GM18909 (cell line): ENCODE results near the gene ZFHX3.

Experiments used
- ATAC-seq: cut with Tn5 transposase; IDR thresholded peaks from one replicate; pipeline ENCODE4 v1.9.1; 2021; ENCODE audit warnings: mild to moderate bottlenecking; ENCODE audit not compliant: unreplicated experiment, poor library complexity

The ZFHX3 gene

DNA sequence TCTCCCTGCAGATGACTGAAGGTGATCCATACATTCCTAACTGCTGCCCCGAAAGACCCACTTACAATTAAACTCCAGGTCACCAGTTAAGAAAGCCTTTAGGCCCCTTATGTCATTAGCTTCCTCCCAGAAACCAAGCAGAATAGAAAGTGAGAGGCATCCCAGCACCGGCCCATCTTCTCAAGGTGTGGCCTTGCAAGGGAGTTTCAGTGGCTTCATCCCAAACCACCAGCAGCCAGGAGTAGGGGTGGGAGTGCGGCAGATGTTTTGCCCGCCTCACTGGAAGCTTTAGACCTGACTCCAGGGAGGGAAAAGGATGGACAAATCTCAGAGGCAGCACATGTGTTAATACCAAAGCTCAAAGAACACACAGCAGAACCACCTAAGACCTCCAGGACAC, 5.1 kb downstream of the ZFHX3 start:
- no peak for ATAC-seq

DNA sequence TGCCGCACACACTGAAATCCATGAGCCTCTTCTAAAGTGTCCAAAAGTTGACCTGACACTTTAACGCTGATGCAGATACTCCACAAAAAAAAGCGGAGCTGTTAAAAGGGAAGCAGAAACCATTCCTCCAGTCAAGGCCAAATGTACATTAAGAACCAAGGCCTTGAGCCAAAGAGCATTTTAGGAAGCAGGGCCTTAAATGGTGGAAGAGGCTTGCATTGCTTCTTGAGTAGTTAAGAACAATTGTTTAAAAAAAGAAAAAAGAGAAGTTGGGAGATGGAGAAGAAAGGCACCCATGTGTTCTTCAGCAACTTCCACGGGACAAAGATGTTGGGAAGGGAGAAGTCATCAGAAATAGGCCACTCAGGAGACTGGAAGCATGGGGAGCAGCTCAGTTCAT, 6.3 kb downstream of the ZFHX3 start:
- no peak for ATAC-seq

DNA sequence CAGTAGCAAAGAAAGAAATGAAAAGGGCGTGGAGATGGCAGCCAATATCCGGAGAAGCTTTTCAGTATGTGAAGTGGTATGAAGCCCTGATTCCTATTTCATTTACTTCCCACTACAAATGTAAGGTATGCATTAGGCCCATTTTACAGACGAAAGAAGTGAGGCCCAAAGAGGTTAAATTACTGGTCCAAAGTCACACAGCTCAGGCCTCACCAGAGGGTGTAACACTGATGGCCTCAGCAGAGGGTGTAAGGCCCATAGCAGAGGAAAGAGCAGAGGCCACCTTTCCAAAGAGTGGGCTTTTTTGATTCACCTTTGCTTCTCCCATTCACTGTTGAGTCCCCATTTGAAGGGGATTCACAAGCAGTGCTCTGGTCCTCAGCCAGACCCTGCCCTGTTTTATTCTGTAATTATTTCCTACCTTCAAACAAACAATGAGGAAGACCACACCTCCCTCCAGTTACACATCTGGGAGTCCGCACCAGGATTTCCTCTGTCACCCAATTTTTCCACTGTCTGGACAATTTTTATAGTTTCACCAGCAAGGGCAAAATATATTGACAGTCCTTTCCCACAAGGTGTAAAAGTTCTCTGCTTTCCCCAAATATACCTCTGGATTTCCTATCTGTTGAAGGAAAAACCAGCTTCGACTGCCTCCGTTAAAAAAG, 7.1 kb downstream of the ZFHX3 start:
- ATAC-seq, result no peak

DNA sequence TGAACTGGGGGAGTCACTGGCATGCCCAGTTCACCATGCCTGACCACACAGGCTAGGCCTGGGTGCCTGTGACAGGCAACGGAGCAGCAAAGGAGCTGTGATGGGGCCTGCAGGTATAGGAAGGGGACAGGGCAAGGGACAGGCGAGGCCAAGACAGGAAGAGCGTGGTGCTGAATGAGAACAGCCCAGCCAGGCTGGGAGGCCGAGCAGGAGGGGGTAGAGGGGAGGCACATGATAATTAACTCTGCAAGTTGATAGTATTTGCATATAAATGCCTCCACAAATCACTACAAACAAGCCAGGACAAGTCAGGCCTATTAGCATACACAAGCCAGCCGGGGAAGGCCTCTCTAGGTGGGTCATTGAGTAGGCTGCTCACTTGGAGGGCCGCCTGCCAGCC, 7.8 kb downstream of the ZFHX3 start:
- no peak for ATAC-seq

DNA sequence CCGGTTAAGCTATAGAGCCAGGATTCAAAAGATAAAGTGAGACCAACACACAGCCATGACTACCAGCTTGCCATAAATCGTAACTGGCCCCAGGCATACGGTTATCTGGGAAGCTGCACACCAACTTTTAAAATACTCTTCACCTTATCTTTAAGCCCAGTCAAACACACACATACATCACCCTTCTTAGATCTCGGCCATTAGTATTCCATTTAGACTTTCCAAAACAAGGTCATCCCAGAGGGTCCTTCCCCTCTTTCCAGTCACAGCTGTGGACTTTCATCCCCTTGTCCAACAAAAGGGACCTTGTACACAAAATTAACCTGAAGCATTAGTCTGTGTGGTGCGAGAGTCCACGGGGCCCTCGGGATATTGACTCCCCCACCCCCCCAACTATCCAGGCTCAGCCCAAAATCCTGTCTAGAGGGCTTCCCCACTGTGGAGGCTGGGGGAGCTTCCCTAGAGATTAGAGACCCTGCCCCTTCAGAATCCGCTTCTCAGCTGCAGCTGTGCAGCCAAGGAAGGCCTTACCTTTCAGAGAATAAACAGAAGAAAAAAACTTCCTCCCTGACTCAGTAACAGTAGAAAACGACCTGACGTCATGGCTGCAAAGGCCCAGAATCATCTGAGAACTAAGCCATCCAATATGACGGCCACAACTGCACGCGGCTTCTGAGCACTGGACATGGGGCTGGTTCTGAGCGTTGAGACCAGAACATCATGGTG, 9.9 kb downstream of the ZFHX3 start:
- ATAC-seq, result no peak

DNA sequence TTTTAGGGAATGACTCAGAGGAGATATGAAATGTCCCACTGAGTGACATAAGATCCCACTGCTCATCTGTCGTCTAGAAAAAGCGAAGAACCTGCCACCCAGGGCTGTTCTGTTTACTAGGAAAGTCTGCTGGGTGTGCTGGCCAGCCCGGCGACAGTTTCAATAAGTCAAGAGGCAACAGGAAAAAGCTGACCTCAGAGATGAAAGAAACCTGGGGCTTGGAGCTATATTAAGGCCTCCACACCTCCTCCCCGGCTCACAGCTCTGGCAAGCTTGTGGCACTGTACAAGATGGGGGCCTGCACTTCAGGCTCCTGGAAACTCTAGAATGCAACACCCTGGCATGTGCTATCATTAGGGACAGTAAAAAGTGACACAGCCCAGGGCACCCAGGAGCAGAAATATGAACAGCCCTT, 10.6 kb downstream of the ZFHX3 start:
- no peak for ATAC-seq

DNA sequence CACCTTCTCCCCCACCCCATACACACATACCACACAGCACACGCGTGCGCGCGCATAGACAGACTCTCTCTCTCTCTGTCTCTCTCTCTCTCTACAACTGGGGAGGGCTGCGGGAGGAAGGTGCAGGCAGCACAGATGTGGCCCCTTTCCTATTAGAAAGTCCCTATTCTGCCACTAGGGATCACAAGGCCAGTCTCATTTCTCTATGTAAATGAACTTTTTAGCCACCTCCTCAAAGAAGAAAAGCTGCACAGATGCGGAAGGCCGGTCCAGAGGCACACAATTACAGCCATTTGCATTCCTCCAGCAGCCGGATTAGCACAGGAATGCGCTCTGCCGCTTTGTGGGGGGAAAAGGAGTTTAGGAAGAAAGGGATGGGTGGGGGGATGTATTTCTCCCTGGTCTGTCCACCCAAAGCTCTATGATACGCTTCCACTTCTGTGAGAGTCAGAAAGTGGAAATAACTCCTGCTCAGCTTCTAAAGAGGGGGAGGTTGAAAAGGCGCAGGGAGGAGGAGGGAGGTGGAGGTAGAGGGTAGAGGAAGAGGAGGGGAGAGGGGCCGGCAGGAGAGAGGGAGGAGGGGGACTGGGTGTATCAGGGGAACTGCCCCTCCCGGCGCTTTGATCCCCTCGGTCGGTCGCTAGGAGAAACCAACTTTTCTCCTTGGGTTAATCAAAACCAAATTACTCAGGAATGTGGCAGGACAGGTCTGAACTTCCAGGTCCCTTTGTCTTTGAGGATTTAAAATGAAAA, 11.7 kb downstream of the ZFHX3 start:
- peak; percentile 76 for ATAC-seq

DNA sequence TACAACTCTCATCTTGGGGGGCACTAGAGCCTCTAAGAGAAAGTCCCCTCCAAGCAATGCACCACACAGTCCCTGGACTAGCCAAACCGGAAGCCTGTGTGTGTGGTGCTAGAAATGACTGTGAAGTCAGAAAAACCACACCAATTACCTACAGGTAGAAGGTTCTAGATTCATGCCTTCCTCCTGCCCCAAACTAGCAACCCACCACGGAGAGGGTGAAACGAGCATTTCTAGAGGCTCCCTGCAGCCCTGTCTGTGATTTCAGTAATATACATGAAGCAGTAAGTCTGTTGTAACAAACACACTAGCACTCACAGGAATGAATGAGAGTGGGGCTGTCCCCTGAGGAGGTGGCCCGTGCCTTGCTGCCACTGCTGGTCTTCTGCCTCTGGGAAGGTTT, 13.6 kb downstream of the ZFHX3 start:
- peak; percentile 46 for ATAC-seq

DNA sequence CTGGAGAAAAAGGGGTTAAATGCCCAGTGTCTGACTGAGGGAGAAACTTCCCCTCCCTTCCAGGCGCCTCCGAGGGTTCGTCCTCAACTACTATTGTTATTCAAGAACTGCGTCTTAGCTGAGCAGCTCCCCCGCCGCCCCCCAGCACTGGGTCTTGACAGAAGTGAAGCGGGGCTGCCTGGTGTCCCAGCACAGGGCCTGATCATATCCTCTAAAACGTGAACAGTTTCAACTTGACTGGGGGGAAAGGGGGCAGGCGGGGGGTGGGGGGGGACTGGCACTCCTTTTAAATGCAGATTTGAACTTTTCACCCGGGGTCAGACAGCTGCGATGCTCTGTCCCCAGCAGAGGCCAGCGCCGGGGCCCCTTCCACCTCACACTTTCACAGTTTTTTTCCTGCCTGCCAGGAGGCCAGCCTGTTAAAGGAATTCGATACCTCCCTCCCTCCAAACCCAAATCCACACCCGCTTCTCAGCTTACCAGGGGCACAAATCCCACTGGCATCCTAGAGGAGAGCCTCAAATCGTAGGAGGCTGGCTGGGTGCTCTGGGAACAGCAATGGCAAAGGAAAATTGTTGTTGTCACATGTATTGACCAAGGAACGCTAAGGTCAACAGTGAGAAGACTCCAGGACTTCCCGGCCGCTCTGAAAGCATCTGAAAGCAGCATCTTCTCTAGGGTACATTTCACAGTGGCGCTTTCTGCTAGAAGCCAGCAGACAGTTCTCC, 14.5 kb downstream of the ZFHX3 start:
- no peak for ATAC-seq

DNA sequence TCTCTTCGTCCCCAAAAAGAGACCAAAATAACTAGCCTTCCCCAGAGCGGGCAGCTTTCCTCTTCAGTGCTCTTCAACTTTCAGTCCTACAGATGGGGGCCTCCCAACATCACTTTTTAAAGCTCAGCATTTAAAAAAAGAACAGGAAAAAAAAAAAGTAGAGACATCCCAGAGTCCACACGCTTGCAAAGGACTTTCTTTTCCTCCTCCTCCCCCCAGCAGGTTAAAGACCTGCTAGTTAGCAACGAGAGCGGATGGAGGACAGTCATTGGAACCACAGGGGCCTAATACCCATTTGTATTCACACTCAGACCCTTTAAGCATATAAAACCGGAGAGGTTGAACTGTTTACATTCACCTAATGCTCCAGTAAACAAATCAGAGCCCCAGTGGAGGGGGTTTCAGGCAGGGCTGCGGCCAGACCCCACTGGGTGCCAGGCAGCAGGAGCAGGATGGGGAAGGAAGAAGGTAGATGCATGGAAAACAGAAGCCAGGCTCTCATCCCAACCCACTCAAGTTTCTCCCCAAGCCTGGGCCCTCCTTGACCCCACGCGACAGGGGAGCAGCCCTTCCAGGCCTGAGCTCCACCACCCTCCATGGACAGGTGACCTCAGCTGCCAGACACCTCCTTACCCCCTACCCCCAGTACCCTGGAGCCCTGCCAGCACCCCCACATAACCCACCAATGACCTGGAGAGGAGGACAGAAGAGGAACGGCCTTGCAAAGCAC, 15.2 kb downstream of the ZFHX3 start:
- ATAC-seq, result no peak

DNA sequence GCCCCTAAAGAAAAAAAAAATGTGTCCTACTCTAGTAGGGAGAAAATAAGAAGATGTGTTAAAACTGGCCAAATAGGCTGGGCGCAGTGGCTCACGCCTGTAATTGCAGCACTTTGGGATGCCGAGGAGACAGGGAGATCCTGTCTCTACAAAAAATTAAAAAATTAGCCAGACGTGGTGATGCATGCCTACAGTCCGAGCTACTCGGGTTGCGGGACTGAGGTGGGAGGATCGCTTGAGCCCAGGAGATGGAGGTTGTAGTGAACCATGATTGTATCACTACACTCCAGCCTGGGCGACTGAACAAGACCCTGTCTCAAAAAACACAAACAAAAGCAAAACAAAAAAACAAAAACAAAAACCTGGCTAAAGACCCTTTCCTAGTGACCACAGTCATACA, 15.9 kb downstream of the ZFHX3 start:
- no peak for ATAC-seq

DNA sequence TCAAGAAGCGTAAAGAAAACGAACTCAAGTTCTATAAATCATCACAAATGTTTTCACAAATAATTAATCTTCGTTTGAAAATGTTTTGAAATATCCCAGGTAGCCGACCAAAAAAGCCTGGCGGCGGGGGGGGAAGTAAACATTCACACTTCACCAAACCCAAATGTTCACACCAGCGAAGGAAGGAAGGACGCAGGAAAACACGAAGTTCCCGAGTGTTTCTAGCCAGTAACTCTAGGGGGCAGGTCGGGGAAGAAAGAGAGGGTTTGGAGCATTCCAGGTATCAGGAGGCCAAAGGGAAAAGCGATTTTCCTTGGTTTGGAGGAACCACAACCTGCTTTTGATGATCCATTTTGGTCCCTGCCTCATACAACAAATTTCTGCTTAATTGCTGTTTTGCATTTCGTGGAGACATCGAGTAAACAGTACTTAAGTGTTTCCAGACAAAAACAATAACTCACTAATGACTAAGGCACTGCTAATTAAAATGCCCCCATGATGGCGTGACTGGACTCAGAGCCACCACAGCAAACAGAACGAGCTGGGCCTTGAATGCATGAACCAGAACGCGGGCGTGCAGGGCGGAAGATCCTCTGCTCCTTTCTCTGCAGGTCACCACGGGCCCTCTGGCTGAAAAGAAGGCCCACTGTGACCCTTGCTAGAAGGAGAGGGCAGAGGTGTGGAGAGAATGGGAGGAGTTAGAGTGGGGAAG, 16.6 kb downstream of the ZFHX3 start:
- no peak for ATAC-seq

DNA sequence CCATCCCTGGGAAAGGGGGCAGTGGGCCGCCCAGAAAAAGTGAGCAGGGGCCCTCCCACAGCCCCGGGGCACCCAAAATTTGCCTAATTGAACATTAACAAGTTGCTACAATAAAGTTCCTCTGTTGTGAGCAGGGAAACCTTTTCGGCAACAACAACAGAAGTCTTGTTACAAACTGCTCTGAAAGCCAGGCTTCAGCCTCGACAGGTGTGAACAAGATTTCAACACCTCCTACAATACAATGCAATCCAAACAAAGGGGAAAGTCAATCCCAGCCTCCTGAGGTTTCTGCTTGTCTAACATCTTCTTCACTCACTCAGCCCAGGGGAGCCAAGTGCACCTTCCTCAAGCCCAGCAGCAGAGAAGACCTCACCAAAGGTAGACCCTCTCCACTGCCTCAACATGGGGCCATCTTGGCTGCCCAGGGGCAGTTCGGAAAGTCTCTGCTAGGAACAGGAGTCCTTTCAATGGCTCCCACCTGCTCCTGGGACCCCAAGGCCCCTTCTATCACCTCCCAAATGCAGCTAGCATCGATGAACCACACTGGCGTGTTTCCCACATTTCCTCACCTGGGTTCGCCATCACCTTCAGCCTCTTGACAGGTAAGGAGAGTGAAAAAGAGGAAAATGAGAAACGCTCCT, 19.1 kb downstream of the ZFHX3 start:
- ATAC-seq, result no peak

DNA sequence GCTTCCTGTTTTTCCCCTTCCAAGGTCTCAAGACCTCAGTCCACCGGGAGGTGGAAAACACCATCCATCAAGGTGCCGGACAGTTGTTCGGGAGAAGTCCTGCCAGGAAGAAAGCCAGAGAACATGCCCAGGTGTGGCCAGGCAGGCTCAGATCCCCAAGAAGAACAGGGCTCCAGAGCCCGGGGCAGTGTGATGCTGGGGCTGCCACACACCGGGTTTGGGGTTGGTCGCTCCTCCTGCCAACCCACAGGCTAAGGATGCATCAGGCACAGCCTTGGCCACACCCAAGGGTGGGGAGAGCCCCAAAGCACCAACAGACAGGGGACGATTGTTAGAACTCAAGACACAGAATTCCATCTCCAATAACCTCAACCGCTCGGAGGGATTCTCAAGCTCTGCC, 19.7 kb downstream of the ZFHX3 start:
- no peak for ATAC-seq

DNA sequence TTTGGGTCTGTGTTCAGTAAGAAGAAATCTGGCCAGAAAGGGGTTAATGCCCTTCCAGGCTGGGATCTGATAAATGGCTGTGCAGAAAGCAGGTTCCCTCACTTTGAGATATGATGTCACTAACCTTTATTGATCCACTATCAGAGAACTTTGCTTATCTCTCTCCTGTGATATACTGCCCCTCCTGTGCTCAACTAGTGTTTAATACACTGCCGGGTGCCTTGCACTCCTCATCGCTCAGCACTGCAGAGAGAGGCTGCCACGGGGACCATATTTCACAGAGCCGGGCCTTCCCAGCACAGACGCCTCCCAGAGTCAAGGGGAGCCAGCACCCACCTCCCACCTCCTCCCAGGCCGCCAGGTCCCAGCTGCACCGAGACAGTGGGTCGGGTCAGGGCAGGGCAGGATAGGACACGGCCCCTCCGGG, 20.2 kb downstream of the ZFHX3 start:
- ATAC-seq, result no peak

DNA sequence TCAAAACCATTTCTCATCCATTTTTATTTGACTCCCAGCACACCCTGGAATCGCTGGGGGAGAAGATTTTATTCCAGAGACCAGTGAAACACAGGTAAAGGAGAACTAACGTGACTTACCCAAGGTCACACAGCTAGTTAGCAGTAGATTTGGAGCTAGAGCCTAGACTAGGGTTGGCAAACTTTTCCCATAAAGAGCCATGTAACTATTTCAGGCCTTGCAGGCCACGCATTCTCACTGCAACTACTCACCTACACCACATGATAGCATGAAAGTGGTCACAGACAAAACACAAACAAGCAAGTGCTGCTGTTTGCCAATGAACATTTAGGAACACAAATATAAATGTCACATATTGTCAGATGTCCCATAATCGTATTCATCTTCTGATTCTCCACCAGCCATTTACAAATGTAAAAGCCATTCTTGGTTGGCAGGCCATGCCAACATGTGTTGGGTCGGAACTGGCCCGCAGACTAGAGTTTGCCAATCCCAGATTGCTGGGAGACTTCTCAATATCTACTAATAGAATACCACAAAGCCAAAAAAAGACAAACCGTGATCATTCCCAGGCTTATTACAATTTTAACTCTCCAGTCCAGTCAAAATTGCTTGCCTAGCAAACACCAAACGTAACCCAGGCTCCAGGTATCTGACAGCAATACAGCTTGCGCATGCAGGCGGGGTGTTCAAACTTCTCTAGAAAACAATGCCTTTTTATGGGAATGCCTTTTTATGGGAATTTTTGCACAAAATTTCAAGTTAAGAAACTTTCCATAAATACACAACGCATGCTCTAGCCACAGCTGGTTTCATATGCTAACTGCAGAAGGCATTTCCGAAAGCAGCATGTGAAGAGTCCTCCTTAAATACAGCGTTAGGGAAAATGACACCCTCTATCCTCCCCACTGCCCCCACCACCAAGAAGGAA, 20.9 kb downstream of the ZFHX3 start:
- no peak for ATAC-seq

DNA sequence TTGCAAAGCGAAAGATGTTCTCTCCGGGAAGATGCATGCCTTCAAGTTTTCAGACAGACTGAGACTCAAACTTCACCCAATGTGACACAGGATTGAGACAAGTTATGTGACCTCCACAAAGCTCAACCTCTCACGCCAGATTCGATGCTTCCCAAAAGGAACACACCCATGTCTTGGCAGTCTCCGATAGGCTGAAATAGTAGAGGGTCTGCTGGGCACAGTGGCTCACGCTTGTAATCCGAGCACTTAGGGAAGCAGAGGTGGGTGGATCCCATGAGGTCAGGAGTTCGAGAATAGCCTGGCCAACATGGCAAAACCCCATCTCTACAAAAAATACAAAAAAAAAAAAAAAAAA, 22.1 kb downstream of the ZFHX3 start:
- ATAC-seq, result no peak
